Hepatocyte (in vitro differentiated cells): ENCODE measurements around the gene ABHD1. TPM values are rescaled to one million over a fixed set of nuclear protein-coding genes. Genes with fewer than 3 reads are reported as not detected.
"Not testable (repeated sequence)": the region's sequence is repeated elsewhere in the genome, so short reads cannot be mapped to it uniquely, and the experiment has no call there.

Experiments used
- DNase-seq: peaks from one replicate; pipeline ENCODE4 v3.0.0-alpha.2; 2016; ENCODE audit warnings: low spot score
- H2AFZ ChIP-seq: fragments of 200-600 bp; sonication (generic); 2 replicates; pipeline ENCODE4 v1.6.0; 2016; ENCODE audit warnings: antibody characterized with exemption, mild to moderate bottlenecking
- H3K27ac ChIP-seq: fragments of 200-600 bp; sonication (generic); 2 replicates; pipeline ENCODE4 v1.5.1; 2016; ENCODE audit warnings: mild to moderate bottlenecking
- H3K27me3 ChIP-seq: fragments of 200-600 bp; sonication (generic); 2 replicates; pipeline ENCODE4 v1.6.1; 2016
- H3K36me3 ChIP-seq: fragments of 200-600 bp; sonication (generic); replicated peaks from 2 replicates; pipeline ENCODE4 v1.5.1; 2016; ENCODE audit warnings: low read depth; ENCODE audit not compliant: insufficient read depth
- H3K4me1 ChIP-seq: fragments of 200-600 bp; sonication (generic); 2 replicates; pipeline ENCODE4 v1.5.1; 2016; ENCODE audit warnings: mild to moderate bottlenecking, moderate library complexity; ENCODE audit not compliant: insufficient read depth
- H3K4me2 ChIP-seq: fragments of 200-600 bp; sonication (generic); 2 replicates; pipeline ENCODE4 v1.6.0; 2016
- H3K4me3 ChIP-seq: fragments of 200-600 bp; sonication (generic); 2 replicates; pipeline ENCODE4 v1.5.1; 2016; ENCODE audit warnings: mild to moderate bottlenecking
- H3K79me2 ChIP-seq: fragments of 200-600 bp; sonication (generic); 2 replicates; pipeline ENCODE4 v1.6.0; 2017; ENCODE audit warnings: mild to moderate bottlenecking
- H3K9me2 ChIP-seq: fragments of 200-600 bp; sonication (generic); replicated peaks from 2 replicates; pipeline ENCODE4 v1.6.0; 2017; ENCODE audit warnings: mild to moderate bottlenecking; ENCODE audit not compliant: insufficient read depth
- H3K9me3 ChIP-seq: fragments of 200-600 bp; sonication (generic); 2 replicates; pipeline ENCODE4 v1.5.1; 2016; ENCODE audit warnings: low read depth, mild to moderate bottlenecking
- H4K20me1 ChIP-seq: fragments of 200-600 bp; sonication (generic); 2 replicates; pipeline ENCODE4 v1.6.0; 2016; ENCODE audit warnings: mild to moderate bottlenecking; ENCODE audit not compliant: insufficient read depth, poor library complexity, severe bottlenecking
- EZH2 ChIP-seq: fragments of 200-600 bp; sonication (generic); IDR thresholded peaks from 2 replicates; pipeline ENCODE4 v1.6.1; 2016; ENCODE audit warnings: antibody characterized with exemption, mild to moderate bottlenecking, borderline replicate concordance
- EZH2phosphoT487 ChIP-seq: fragments of 200-600 bp; sonication (generic); IDR thresholded peaks from one replicate; pipeline ENCODE4 v1.6.1; 2018; ENCODE audit warnings: antibody characterized with exemption, mild to moderate bottlenecking, low read depth, moderate library complexity; ENCODE audit not compliant: unreplicated experiment, severe bottlenecking
- WGBS: methylation state at CpG from one replicate; pipeline ENCODE4 v1.1.6; 2016; ENCODE audit warnings: low lambda C conversion rate; ENCODE audit errors: missing lambda C conversion rate; 5-methylcytosine and 5-hydroxymethylcytosine counted together
- polyA plus RNA-seq: library from polyadenylated mRNA; unstranded; fragments of >200 nt; fragmentation: Nextera tagmentation; extraction: Ambion mirVana; gene quantifications from 2 replicates; pipeline ENCODE4 v1.2.1, GENCODE V29; 2016
- total RNA-seq: library from RNA; depleted of rRNA; stranded (reverse); fragments of >200 nt; gene quantifications from 2 replicates; pipeline ENCODE4 v1.2.3, GENCODE V29; 2014
- TF ChIP-seq, protein P1 (sequence below): fragments of 200-600 bp; sonication (generic); IDR thresholded peaks from 2 replicates; pipeline ENCODE4 v1.5.1; 2016; ENCODE audit warnings: antibody characterized with exemption, mild to moderate bottlenecking; ENCODE audit not compliant: poor library complexity

The ABHD1 gene
- total and polyA plus RNA-seq, 2 experiments from 2014 or later: 0.03 to 0.58 TPM

DNA sequence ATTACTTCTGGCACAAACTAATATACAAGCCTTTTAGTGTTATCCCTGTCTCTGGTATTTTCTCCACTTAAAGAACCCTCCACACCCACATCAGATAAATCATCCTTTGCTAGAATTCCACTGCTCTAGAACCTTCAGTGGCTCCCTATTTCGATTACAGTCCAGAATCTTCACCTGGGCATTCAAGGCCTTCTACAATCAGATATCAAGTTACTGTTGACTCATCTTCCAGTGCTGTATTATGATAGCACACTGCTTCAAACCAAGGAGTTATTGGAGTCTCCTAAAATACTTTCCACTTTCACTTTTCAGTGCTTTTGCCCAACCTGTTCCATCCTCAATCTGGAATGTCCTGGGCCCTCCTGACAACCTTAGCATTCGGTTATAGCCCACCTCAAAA lies 8.1 kb upstream of the ABHD1 start:
- H3K27me3 ChIP-seq: peaks cover 36% of the 10 kb centered on the region
- H3K4me3 ChIP-seq: no peak overlapping the region
- no peak overlapping the region for H3K27ac ChIP-seq
- H3K9me2 ChIP-seq: no peaks in the 10 kb centered on the region
- no peaks in the 10 kb centered on the region for H3K9me3 ChIP-seq
- H3K79me2 ChIP-seq: no peaks in the 10 kb centered on the region
- H3K4me2 ChIP-seq: no peak overlapping the region
- H3K36me3 ChIP-seq: no peaks in the 10 kb centered on the region
- H3K4me1 ChIP-seq: peaks cover 4% of the 10 kb centered on the region
- no peaks in the 10 kb centered on the region for H4K20me1 ChIP-seq
- TF ChIP-seq EZH2: no peak
- TF ChIP-seq, protein P1, sequence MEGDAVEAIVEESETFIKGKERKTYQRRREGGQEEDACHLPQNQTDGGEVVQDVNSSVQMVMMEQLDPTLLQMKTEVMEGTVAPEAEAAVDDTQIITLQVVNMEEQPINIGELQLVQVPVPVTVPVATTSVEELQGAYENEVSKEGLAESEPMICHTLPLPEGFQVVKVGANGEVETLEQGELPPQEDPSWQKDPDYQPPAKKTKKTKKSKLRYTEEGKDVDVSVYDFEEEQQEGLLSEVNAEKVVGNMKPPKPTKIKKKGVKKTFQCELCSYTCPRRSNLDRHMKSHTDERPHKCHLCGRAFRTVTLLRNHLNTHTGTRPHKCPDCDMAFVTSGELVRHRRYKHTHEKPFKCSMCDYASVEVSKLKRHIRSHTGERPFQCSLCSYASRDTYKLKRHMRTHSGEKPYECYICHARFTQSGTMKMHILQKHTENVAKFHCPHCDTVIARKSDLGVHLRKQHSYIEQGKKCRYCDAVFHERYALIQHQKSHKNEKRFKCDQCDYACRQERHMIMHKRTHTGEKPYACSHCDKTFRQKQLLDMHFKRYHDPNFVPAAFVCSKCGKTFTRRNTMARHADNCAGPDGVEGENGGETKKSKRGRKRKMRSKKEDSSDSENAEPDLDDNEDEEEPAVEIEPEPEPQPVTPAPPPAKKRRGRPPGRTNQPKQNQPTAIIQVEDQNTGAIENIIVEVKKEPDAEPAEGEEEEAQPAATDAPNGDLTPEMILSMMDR: no peak
- TF ChIP-seq EZH2phosphoT487: no peak
- 73% methylated on average over 2 of the region's 2 CpGs for WGBS
- no peak for DNase-seq
- H2AFZ ChIP-seq: no peak overlapping the region

- H3K36me3 ChIP-seq: no peaks in the 10 kb centered on the region
- H3K9me2 ChIP-seq: no peaks in the 10 kb centered on the region
- TF ChIP-seq, protein P1: no peak
- TF ChIP-seq EZH2phosphoT487 (no peak), EZH2 (no peak)
- peak overlapping the region; percentile 82 for H3K4me2 ChIP-seq
- peak overlapping the region; percentile 45 for H2AFZ ChIP-seq
- no peaks in the 10 kb centered on the region for H4K20me1 ChIP-seq
- H3K4me3 ChIP-seq: no peak overlapping the region
- no peaks in the 10 kb centered on the region for H3K9me3 ChIP-seq
- DNase-seq: no peak
- H3K79me2 ChIP-seq: no peaks in the 10 kb centered on the region
- 27% methylated on average over 14 of the region's 14 CpGs for WGBS
- H3K4me1 ChIP-seq: peaks cover 4% of the 10 kb centered on the region
- H3K27me3 ChIP-seq: peaks cover 59% of the 10 kb centered on the region
- H3K27ac ChIP-seq: no peak overlapping the region
Observed at GRCh38 chr2:27117995-27118524, 5.6 kb upstream of the ABHD1 start.

- Histone ChIP-seq H3K27me3 (peaks cover 59% of the 10 kb centered on the region), H3K4me3 (peak within 1 kb of the TSS; percentile 23), H3K4me2 (peak within 1 kb of the TSS; percentile 82), H3K79me2 (no peaks in the 10 kb centered on the region), H3K9me2 (no peaks in the 10 kb centered on the region), H3K9me3 (no peaks in the 10 kb centered on the region), H4K20me1 (no peaks in the 10 kb centered on the region), H3K4me1 (peaks cover 4% of the 10 kb centered on the region), H2AFZ (peak within 1 kb of the TSS; percentile 45), H3K36me3 (no peaks in the 10 kb centered on the region), H3K27ac (no peak within 1 kb of the TSS)
- WGBS: 10% methylated on average over 61 of the region's 84 CpGs
- peak; percentile 42 for DNase-seq
- peak; percentile 72 for TF ChIP-seq EZH2
- no peak for TF ChIP-seq EZH2phosphoT487
Observed at GRCh38 chr2:27118525-27119329, 4.9 kb upstream of the ABHD1 start, which contains the start of gene CGREF1. Gene CGREF1 (minus strand): TSS chr2:27119128. CDS start chr2:27104366, 14,762 bp downstream.

- H3K9me3 ChIP-seq, H3K36me3 ChIP-seq, H4K20me1 ChIP-seq, H3K4me1 ChIP-seq, H3K9me2 ChIP-seq, H2AFZ ChIP-seq, H3K27ac ChIP-seq, H3K79me2 ChIP-seq, DNase-seq: not testable (repeated sequence)
- peak overlapping the region; percentile 82 for H3K4me2 ChIP-seq
- 90% methylated on average over 8 of the region's 8 CpGs for WGBS
- H3K27me3 ChIP-seq: peaks cover 59% of the 10 kb centered on the region
- H3K4me3 ChIP-seq: peak overlapping the region; percentile 23
Observed at GRCh38 chr2:27119330-27119670, 4.3 kb upstream of the ABHD1 start.
